Hematopoietic multipotent progenitor cell treated with erythropoietin and hydrocortisone succinate and interleukin-3 and kit ligand, for 8 days (in vitro differentiated cells): ENCODE data around the gene TMED10.

Source experiments
- DNase-seq: peaks from one replicate; pipeline ENCODE4 v3.0.0-alpha.2; 2015

TMED10 gene

DNA sequence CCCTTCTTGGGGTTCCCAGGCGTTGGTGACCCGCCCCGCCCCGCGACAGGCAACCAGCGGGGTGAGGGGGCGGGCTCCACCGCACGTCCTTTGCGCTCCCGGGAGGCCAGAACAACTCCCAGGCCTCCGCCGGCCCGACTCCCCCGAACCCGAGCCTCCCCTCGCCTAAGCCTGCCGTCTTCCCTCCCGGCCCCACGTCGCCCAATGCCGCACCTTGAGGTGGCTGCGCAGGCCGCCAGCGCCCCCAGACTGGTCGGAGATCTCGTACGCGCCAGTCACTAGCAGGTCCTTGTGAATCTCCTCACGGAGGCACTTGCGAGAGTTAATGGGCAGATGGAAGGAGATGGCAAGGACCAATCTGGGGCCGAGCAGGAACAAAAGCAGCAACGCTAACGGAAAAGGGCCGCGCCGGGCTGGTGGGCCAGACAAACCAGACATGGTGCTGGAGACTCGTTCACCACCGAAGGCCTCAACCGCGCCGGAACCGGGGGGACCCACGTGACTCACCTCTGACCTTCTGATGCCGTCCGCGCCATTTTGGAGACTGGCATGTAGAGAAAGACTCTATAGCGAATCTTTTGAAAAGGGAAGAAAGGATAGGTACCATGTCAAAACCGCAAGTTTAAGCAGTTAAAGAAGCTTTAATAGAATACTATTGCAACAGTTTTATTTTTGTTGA lies at the start of gene TMED10:
Gene TMED10, minus strand, starts transcription at position 471 of the 679 bp plus-strand sequence. Its CDS starts 33 bp downstream, at position 438.
- DNase-seq: peak; percentile 92

DNA sequence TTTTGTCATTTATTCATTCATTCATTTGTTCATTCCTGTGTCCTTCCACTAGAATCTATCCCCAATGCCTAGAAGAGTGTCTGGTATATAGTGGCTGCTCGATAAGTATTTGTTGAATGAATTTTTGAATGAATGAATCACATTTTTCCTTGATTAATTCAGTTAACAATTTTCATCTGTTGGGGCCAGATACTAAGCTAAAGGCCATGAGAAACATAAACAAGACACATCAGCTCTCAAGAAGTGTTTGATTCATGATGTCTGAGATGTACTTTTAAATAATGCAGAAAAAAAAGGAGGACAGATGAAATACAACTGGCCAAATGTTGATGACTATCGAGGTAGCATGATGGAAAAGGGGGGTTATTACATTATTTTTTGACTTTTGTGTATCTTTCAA lies 48.1 kb upstream of the TMED10 start:
- DNase-seq: no peak

DNA sequence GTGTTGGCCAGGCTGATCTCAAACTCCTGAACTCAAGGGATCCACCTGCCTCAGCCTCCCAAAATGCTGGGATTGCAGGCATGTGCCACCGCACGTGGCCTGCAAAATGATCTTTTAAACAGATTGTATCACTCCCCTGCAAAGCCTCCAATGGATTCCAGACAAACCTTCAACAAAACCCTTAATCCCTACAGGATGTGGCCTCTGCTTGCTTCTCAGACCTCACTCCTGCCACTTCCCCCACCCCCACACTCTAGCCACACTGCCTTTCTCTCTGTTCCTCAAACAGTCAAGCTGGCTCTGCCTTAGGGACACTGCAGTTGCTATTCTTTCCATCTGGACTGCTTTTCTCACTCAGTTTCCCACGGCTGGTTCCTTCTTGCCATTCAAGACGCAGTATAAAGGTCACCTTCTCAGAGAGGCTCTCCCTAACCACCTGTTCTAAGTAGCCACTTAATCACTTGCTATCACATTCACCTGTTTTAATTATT lies 47.3 kb upstream of the TMED10 start:
- no peak for DNase-seq

DNA sequence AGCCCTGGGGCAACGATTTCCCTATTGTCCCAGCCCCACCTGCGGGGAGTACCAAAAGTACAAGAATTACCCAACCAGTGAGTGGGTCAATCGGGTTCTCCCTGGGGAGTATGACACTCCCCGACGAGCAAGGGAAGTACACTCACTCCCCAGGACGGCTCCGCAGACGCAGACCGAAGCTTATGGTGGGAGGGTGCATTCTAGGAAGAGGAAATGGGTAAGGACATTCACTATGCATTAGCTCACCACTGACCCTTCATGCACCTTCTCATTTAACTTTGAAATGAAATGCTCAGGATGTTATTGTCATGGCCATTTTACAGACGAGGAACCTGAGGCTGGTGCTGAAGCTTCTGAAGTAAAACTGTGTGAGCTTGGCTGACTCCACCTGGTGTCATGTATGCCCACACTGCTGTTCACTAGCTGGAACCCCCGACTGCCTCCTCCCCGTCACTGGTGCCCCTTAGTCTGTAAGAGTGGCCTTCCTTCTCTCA lies 45.8 kb upstream of the TMED10 start:
- DNase-seq: no peak

DNA sequence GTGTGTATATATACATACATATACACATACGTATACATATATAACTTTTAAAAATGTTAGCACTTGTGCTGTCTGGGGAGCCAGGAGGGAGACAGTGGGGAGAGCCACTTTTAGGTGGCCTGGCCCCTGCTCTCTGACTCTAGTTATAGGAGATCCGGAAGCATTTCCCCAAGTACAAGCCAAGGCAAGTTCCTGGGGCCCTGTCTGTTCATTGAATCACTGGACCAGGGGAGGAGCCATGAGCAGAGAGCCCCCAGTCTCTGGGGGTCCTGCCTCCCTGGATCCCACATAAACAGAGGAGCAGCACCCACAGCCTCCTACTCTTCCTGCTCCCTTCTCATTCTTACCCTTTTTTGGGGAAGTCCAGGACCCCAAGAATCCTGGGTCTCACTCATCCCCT lies 45.4 kb upstream of the TMED10 start:
- DNase-seq: no peak

DNA sequence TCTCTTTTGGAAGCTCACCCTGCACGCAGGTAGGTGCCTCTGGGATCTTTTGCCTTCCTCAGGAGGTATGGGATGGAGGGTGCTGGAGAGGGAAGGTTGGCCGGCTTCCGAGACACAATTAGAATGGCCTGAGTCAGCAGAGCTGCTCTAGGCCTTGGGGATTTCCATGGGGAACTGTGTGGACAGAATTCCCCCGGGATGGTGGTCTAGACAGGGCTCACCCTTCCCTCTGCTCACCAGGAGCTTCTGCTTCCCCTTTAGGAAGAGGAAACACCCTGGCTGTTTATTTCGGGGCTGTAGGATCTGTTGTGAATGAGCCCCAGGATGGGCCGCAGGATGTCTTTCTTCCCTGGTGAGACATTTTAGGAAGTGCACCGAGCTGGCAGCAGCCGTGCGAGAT lies 43.7 kb upstream of the TMED10 start:
- no peak for DNase-seq

DNA sequence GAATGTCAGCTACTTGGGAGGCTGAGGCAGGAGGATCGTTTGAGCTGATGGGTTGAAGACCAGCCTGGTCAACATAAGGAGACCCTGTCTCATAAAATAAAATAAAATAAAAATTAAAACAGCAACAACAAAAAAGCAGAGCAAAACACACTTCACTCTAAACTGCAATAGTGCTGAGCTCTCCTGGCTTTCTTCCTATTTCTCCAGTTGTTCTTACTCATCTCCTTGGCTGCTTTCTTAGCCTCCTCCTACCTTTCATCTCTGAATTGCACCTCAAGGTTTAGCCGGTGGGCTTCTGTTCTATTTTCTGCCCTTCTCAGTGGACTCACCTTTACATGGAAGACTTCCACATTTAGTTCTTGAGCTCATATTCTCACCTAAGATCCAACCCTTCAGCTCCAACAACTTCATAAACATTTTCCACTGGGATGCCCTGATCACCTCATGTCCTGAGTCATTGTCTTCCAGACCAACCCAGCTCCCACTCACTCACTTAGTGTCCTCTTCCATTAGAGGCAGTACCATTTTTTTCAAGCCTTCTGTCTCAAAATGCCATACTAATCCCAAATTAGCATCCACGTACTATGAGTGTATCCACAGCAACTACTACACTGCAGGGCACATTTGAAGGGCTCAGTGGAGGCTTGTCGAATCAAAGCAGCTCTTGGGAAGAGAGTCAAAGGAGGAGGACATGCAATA lies 41.2 kb upstream of the TMED10 start:
- no peak for DNase-seq

DNA sequence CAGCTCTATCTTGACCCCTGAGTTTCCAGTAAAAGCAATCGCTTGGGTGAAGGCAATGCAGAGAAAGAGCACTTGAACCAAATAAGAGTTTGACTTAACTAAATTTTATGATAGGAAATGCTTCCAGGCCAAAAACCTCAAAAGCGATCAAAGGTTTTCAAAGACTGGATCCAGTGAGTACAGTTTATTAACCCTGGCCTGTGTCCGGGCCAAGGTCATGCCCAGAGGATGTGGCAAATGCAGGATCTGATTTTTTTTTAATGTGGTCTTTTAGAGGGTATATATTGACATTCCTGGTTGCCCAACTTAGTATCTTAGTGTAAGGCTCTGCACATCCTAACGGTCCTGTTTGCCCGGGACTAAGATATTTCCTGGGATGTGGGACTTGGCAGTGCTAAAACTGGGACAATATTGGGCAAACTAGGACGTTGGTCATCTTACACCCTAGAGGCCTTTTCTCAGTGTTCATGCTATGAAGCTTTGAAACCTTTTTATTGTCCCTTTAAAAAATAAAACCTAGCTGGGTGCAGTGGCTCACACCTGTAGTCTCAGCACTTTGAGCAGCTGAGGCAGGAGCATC lies 40.1 kb upstream of the TMED10 start:
- DNase-seq: no peak

DNA sequence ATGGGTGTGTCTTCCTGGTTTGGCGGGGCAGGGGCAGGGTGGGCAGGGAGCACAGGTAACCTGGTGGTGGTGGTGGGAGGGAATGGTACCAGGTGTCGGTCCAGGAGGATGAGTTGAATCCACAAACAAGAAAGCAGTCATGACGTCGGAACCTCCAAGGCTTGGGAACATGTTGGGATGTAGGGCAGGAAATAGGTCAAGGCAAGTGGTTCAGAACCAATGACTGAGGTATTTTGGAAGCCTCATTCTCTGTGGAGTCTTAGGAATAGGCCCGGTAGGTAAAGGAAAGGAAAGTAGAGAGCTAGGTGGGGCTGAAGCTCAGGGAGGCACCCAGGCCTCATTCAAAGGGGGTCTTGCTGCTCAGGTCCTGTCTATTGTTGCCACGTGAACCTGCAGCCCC lies 39.1 kb upstream of the TMED10 start:
- DNase-seq: no peak

DNA sequence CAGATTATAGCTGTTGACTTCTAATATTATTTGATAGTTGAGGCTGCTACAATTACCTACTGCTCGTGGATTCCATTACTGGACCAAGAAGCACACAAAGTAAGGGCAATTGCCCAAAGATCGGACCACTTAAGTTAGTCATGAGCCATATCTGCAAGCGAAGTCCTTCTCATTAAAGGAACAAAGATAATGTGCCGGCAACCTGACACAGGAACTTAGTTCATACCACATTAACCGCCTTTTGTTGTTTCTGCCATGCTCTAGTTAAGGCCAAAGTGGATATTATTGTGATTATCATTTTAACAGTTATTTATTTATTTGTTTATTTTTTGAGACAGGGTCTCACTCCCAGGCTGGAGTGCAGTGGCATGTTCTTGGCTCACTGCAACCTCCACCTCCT lies 38.1 kb upstream of the TMED10 start:
- no peak for DNase-seq

DNA sequence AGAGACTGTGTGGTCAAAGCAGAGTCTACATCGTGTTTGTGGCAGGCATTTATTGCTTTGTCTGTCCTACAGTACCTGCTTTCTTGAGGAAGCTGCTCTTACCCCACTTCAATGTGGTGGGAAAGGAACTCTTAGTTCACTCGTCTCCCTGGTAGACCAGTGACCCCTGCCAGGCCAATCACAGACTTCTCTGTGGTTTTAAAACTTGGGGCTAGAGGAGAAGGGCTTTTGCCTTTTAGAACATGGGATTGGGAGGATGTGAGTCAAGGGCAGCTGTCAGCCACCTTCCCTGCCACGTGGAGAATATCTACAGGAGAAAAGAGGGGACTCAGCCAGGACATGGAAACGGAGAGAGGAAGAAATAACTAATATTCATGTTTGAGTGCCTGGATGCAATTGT lies 36.8 kb upstream of the TMED10 start:
- DNase-seq: no peak

DNA sequence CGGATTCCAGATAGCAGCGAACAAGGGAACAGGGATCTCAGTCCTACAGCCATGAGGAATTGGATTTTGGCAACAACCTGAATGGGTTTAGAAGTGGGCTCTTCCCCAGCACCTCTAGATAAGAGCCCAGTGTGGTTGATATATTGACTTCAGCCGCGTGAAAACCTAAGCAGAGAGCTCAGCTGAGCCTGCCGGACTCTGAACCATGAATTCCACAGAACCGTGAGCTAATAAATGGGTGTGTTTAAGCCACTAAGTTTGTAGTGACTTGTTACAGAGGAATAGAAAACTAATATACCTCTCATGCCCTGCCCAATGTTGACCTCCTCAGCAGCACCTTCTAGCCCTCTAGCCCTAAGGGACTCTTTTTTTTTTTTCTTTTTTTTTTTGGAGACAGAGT lies 32.4 kb upstream of the TMED10 start:
- no peak for DNase-seq

DNA sequence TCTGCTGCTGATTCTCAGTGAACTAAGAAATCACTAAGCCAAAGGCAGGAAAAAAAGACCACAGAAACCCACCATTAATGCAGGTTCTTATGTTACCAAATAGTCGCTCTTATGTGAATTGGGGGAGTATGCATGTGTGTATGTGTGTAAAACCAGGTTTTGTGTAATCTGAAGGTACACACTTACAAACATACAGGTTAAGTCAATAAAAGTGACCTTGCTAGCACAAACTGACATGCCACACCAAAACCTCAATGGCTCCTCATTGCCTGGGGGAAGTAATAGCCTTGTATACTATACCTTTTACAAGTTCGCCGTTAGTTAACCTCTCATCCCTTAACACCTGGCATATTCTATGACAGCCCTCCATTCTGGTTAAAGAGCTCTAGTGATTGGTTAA lies 29.8 kb upstream of the TMED10 start:
- no peak for DNase-seq

DNA sequence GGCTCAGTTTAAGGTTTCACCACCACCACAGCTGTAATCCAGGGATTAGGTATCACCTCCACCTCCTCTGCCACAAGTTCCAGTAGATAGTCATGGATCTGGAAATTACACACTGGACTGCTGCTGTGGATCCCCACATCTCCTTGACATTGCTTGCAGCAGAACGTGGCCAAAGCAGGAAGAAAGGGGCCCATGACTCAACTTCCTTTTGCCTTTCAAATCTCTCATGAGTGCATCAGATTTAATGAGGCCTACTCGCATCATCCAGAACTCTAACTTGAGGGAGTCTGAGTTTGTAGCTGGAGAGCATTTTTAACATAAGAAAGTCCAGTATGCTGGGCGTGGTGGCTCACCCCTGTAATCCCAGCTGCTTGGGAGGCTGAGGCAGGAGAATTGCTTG lies 29.2 kb upstream of the TMED10 start:
- no peak for DNase-seq

DNA sequence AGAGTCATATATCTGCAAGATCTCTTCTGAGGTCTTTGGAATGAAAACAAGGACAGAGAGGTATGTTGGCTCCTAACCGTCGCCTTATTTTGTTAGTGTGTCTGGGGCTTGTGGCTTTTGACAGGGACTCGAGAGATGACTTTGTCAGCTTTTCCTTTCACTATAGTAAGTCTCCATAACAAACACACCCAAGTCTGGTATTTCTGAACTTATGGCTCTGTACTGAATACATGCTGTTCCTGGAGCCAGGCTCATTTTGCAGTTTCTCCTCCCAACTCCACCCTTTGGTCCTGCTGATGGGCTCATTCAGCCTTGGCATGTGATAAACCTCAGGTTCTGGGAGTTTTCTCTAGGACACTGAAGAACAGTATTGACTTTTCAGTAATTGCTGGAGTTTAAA lies 27.7 kb upstream of the TMED10 start:
- no peak for DNase-seq

DNA sequence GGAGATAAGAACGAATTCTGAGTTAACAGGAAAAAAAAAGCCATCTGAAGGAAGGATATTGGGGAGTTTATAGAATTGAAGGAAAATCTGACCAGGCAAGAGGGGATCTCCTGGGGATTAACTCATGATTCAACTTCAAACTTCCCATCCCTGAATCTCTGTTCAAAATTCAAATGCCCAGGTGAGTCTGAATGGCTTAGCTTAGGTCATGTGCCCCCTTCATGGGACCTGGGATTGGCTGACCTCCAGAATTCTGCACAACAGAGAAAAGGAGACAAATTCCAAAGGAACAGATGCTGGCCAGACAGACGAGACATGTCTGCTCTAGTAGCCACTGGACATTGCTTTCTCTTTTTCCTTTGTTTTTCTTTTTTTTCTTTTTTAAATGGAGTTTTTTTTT lies 26.2 kb upstream of the TMED10 start:
- no peak for DNase-seq

DNA sequence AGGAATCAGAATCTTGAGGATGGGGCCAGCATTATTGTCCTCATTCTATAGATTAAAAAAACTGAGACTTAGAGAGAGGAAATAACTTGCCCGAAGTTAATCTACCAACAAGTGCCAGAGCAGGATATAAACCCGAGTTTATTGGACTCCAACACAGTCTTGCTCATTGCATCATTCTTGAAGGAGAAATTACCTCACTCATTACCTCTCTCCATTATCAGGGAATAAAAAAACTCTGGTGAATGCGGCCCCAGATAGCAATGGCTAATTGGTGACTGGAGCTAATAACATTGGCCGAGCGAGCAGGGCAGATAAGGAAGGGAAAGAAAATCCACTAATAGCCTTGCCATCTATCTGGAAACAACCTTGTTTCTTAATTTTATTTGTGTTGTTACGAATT lies 24.7 kb upstream of the TMED10 start:
- DNase-seq: no peak

DNA sequence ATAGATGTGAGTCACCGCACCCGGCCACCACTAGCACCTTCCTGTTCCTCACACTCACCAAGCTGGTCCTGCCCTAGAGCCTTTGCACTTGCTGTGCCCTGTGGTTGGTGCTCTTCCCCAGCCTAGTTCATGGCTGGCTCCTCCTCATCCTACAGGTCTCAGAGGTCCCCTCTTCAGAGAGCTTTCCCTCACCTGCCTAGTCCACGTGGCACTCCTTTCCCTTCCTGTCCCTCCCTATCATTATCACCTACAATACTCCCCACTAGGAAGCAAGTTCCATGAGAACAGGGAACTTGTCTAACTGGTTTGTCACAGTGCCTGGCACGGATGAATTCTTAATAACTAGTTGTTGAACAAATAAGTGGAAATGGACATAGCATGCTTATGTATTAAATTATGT lies 24.0 kb upstream of the TMED10 start:
- DNase-seq: no peak

DNA sequence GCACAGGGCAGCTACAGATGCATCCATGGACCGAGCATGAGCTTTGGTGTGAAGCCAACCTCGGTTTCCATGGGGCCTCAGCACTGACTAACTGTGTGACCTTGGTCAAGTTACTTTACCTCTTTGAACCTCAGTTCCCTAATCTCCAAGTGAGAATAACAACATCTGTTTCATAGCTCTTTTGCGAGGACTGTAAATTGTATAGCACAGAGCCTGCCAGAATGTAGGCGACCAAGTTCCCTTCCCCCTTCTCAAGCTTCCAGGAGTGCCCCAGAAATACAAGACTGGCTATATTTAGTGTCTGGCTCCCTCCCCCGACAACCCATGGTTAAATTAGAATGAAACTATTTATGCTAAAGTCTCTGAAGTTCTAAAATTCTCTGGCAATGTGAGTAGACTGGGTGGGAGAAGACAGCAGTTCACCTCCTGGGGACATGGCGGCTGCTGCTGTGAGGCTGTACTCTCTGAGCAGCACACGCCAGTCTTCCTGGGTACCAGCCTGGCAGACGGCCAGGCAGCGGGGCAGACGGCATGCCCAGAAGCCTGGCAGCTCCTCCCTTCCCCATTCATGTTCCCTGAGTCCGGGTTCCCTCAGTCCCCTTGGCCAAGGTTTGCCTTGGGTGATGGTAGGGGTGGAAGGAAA lies 22.0 kb upstream of the TMED10 start:
- DNase-seq: no peak

DNA sequence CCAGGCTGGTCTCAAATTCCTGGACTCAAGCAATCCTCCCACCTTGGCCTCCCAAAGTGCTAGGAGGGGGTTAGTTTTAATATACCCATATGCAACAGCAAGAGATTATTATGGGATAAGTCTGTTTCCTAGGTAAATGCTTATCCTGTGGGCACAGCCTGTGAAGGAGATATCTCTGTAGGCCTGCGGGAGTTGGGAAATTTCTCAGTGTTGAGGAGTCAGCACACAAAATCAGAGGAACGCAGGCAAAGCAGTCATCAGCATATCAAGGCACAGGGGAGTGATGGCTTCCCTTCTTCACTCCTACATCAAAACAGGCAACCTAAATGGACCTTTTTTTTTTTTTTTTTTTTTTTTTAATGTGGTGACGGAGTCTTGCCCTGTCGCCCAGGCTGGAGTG lies 20.9 kb upstream of the TMED10 start:
- DNase-seq: peak; percentile 25

DNA sequence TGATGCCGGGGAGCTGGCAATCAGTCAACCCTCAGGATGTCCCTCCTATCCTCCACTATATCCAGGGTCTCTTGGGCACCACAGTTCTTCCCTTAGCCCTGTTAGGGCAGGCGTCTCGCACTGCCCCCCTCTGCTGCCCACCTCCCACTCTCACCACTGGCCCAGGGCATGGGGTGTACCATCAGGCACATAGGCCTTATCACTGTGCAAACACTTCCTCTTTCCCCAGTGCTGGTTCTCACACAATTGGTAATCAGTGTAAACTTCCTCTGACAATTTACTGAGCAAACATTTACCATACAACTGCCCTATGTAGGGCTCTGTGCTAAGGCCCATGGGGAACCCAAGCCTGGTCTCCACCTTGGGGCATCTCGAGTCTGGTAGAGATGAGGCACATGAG lies 20.1 kb upstream of the TMED10 start:
- DNase-seq: peak; percentile 51

DNA sequence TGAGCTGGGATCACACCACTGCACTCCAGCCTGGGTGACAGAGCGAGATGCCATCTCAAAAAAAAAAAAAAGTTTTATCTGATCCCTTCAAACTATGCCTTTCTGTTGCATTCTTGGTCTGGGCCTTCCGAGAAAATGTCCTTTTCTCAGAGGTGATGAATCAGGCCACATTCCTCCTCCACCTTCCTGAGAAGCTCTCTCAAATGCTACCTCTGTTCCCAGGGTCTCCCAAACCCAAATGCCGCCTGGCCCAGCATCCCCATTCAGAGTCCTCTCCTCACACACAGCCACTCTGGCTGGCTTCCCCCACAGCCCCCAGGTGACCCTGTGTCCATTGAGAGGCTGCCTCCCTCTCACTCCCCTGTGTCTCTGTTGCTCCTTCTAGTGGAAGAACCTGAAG lies 19.7 kb upstream of the TMED10 start:
- DNase-seq: no peak

DNA sequence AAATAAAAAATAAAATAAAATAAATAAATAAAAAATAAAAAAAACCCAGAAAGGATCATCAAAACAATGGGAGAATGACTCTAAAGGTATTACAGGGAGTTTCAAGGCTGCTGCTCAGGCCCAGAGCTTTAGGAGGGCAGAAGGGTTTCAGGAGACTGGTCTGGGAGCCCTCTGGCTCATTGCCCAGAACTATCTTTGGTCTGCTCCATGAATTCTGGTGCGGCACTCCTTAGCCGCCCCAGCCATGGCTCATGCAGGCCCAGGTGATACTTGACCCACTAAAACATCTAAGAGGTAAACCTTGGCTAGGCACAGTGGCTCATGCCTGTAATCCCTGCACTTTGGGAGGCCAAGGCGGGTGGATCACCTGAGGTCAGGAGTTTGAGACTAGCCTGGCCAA lies 14.7 kb upstream of the TMED10 start:
- no peak for DNase-seq

DNA sequence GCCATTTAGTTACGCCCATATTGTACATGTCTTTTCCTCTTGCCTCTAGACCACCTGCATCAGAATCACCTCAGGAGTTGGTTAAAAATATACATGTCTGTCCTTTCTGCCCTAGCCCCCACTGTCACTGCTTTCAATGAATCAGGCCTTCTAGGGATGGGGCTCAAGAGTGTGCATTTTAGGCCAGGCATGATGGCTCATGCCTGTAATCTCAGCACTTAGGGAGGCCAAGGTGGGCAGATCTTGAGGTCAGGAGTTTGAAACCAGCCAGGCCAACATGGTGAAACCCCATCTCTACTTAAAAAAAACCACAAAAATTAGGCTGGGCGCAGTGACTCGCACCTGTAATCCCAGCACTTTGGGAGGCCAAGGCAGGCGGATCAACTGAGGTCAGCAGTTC lies 13.6 kb upstream of the TMED10 start:
- DNase-seq: no peak
